ENCODE data around the gene INPP5E.

INPP5E gene, protein sequence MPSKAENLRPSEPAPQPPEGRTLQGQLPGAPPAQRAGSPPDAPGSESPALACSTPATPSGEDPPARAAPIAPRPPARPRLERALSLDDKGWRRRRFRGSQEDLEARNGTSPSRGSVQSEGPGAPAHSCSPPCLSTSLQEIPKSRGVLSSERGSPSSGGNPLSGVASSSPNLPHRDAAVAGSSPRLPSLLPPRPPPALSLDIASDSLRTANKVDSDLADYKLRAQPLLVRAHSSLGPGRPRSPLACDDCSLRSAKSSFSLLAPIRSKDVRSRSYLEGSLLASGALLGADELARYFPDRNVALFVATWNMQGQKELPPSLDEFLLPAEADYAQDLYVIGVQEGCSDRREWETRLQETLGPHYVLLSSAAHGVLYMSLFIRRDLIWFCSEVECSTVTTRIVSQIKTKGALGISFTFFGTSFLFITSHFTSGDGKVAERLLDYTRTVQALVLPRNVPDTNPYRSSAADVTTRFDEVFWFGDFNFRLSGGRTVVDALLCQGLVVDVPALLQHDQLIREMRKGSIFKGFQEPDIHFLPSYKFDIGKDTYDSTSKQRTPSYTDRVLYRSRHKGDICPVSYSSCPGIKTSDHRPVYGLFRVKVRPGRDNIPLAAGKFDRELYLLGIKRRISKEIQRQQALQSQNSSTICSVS

DNA sequence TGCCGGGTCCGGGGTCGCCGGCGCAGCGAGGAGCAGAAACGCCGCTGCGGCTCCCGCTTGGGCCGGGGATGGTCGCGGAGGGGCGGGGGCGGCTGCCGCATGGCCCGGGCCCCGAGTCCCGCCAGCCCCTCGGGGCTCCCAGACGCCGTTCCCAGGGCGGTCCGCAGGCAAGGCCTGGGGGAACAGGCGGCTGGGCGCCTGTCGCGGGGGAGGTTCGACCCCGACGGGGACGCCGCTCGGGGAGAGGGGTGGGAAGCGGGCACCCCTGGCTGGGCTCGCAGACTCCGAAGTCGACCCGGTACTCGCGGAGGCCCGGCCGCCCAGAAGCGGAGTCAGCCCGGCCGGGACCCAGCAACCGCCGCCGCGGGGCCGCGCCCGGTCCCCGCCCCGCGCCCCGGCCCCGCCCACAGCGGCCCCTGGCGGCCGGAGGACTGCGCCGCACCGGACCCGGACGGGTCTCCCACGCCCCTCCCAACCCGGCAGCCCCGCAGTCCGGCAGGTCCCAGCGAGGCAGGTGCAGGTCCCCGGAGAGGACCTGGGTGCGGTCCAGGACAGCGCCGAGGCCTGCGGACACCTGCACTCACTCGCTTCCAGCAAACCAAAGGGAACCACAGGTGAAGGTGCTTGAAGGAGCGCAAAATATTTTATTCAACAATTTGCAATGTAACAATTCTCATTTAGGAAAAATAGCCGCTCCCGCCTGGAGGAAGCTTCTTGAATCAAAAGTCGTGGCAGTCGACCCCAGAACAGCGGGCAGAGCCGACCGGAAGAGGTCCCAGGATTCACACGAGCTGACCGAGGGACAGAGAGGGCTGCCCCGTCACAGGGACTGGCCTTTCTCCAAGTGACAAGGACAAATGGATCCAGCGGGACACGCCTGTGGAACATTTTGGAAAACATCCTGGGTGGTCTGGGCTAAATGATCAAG lies at the start of gene INPP5E:
TSS of gene INPP5E (minus strand) at position 365 of the 928 bp plus-strand sequence. CDS start 426 bp downstream, outside the sequence.
- DNase-seq, result peak; percentile 87

- DNase-seq, result peak; percentile 79
These were observed 48.9 kb upstream of the INPP5E start for GRCh38 chr9:136488247-136489214.

DNA sequence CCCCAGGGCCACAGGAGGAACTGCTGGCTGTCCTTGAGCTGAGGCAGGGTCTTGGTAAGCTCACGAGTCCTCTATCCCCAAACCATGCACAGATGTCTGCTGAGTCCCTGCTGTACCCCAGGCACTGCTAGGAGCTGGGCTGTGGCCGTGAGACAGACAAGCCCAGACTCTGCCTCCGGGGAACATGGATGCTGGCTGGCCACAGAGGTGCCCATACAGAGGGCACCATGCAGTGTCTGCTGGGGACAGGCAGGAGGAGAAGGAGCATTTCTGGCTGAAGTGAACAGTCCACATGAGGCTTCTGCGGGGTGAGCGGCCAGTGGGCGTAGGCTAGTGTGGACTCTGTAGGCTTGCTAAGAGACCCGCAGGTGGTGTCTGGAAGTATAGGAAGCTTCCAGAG lies 48.0 kb upstream of the INPP5E start:
- DNase-seq, result no peak

GRCh38 chr9:136486823-136487620 lies 47.4 kb upstream of the INPP5E start:
- no peak for DNase-seq

DNA sequence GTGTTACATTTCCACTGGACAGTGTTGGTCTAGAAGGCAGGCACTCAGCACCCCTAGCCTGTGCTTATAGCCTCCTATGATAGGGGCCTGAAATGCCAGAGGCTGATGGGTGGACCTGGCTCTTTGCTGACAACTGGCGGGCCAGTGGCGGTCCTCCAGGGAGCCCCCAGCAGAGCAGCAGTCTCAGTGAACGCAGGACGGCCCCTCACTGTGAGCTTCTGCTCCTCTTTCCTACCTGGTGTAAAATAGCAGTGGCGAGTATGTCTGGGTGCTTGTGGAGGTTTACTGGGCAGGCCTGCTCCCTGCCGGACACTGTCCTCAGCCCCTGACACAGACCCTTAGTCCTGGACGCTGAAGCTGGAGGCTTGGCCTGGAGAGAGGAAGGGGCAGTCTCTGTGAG lies 46.5 kb upstream of the INPP5E start:
- DNase-seq, result no peak

- peak; percentile 87 for DNase-seq
These were observed 45.7 kb upstream of the INPP5E start for GRCh38 chr9:136485049-136486045.

GRCh38 chr9:136484153-136485048 lies 44.8 kb upstream of the INPP5E start:
- DNase-seq, result peak; percentile 91

DNA sequence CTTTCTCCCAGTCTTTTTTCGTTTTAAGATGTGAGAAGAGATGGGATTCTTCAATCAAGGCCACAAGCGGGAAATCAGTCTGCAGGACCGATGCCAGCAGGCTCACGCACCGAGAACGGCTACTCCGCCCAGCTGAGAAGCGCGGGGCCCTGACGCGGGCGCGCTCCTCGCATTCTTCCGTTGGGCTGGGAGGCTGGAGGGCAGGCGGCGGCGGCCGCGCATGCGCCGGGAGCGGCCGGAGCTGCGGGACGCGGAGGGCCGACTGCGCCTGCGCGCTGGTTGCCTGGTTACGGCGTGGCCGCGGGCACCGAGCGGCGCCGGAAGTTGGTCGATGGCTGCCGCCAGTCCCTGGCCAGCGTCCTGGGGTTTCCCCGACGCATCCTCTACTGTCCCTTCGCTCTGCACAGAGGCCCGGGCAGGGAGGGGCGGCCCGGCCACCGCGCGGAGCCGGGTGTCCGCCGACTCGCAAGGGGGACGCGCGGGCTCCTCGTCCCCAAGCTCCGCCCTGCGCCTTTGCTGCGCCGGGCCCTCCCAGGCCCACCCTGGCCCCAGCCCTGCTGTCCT lies 44.0 kb upstream of the INPP5E start:
- peak; percentile 95 for DNase-seq

DNA sequence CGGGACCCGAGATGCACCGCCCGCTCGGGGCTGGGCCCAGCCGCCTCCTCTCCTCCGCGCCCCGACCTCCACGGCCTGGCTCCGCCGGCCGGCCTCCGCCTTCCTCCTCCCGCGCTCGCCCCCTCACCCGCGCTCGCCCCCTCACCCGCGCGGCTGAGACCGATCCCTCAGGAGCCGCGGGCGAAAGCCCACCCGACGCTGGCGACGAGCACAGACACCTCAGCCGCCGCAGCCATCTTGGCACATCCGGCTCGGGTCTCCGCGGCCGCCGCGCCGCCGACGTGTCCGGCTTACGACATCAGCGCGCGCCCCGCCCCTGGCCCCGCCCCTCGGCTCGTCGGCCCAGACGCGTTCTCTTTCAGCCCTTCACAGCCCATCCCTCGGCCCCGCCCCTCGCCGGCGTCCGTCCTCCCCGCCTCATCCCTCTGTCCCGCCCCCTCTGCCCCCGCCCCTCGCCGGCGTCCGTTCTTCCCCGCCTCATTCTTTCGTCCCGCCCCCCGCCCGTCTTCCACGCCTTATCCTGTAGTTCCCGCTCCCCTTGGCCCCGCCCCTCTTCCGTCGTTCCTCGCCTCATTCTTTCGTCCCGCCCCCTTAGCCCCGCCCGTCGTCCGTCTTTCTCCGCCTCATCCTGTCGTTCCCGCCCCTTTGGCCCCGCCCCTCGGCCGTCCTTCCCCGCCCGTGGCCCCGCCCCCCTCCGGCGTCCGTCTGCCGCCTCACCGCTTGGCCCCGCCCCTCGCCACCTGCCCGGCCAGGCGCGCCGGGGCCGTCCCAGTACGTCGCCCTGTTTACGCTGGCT lies 43.3 kb upstream of the INPP5E start, which contains the start of gene SEC16A:
TSS of gene SEC16A (minus strand) at position 248 of the 796 bp plus-strand sequence. CDS start 5,425 bp downstream, outside the sequence.
- DNase-seq, result peak; percentile 99

DNA sequence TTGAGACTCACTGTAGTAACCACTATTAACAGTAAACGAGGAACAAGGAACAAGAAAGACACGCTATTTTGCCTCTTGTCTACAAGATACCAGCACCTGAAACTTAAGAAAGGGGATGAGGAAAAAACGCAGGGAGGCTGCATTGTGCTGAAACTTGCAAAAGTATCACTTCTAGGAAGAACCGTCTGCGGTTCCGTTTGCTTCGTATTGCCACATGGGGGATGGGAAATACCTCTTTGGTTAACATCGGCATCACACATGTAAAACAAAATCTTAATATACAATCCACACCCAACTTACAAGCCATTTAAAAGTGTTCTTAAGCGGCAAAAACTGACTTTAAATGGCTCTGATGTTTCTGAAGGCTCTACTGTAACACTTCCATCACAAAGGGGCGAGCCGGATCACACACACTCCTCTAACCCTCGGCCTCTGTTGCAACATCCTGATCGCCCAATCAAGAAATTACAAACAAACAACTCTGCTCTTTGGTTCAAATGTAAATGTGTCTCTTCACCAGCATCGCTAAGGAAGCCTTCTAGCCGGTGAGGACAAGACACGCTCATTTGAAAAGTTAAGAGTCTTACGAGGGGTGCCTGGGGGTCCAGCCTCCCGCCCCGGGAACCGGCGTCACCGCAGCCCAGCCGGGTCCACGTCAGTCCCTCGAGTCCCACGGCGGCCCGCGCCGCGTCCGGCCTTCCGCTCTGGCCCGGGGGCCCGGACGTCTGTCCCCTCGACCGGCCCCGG lies 42.6 kb upstream of the INPP5E start:
- peak; percentile 65 for DNase-seq

DNA sequence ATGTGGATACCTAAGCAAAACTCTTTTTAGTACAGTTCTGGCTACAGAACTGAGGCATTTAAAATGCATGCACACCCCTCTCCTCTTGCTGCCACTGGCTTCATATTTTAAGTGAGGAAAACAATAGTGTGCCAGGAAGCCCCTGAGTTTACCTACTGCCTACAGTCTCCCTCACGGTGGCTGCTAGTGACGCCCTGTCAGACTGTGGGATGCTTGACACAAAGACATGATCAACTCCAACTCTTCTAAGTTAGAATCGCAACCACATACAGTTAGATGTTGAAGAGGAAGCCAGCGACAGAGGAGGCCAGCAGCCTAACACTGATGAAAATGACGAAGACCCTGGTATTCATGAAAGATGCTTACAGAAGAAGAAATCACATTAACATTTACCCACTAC lies 41.9 kb upstream of the INPP5E start:
- DNase-seq, result no peak

GRCh38 chr9:136476369-136477150 lies 36.9 kb upstream of the INPP5E start:
- no peak for DNase-seq

GRCh38 chr9:136474974-136475865 lies 35.6 kb upstream of the INPP5E start:
- DNase-seq, result no peak

DNA sequence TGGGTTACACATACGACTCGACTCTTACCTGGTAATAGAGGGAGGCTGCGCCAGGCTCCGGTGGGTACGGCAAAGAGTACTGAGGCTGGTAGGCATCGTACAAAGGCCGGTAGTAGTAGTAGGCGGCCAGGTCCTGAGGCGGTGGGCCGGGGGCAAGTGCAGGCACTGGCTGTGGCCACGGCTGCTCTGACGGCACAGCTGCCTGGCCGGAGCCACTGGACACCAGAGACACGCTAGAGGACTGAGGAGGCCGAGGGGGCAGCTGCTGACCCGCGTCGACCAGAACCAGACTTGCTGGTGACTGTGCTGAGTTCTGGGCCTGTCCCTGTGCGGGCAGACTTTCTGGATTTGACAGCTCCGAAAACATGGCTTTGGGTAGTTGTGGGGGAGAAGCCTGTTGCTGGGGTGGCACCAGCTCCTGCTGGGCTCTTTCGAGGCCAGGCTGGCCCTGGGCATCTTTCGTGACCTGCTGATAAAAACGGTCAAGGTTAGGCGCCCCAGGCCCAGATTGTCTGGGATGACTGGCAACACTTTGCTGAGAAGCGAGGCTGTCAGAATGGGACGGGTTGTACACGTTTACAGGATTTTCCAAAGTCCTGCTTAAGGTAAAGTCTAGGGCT lies 34.5 kb upstream of the INPP5E start:
- DNase-seq, result no peak
